Prostate gland (tissue), 2 donors: ENCODE measurements around the gene NAP1L1. TPM values are rescaled to one million over a fixed set of nuclear protein-coding genes. Genes with fewer than 3 reads are reported as not detected.

Source experiments
- DNase-seq: peaks from one replicate; pipeline ENCODE4 v3.0.0-alpha.2; 2019; ENCODE audit warnings: low spot score
- H3K27ac ChIP-seq, 2 donors: fragments of 200-600 bp; sonication (generic); 2 replicates each; pipeline ENCODE4 v1.5.1; 2017 to 2019
- H3K27me3 ChIP-seq: fragments of 200-600 bp; sonication (generic); replicated peaks from 2 replicates; pipeline ENCODE4 v1.5.1; 2019; ENCODE audit not compliant: insufficient read depth
- H3K36me3 ChIP-seq, 2 donors: fragments of 200-600 bp; sonication (generic); 1 replicate in 1 of 2; 2 replicates in 1 of 2; pipeline versions ENCODE4 v1.5.1 to v1.8.1; 2017 to 2019
- H3K4me1 ChIP-seq: fragments of 200-600 bp; sonication (generic); replicated peaks from 2 replicates; pipeline ENCODE4 v1.5.1; 2019
- H3K4me3 ChIP-seq, 2 donors: fragments of 200-600 bp; sonication (generic); 2 replicates each; pipeline ENCODE4 v1.5.1; 2017 to 2019
- H3K9me3 ChIP-seq: fragments of 200-600 bp; sonication (generic); 2 replicates; pipeline ENCODE4 v1.5.1; 2017
- POLR2A ChIP-seq: fragments of 450-650 bp; IDR thresholded peaks from one replicate; pipeline ENCODE4 v1.6.1; 2016; ENCODE audit warnings: antibody characterized with exemption, mild to moderate bottlenecking
- POLR2AphosphoS5 ChIP-seq: sonication (generic); formaldehyde crosslinking; IDR thresholded peaks from one replicate; pipeline ENCODE4 v1.6.1; 2017; ENCODE audit warnings: antibody characterized with exemption
- WGBS: methylation state at CpG from one replicate; pipeline ENCODE4 v1.1.5; 2018; 5-methylcytosine and 5-hydroxymethylcytosine counted together
- intact Hi-C: fragments of 100-400 bp; cut with DNase I; formaldehyde crosslinking; loops from one replicate; pipeline ENCODE4 v1.14.2; 2022
- total RNA-seq, 2 donors: library from RNA; depleted of rRNA; stranded (reverse); fragments of >200 nt; gene quantifications; one replicate each; pipeline ENCODE4 v1.1.0, GENCODE V29; 2016
- TF ChIP-seq, protein P1 (sequence below), 4 experiments: fragments of 200-600 bp in 2 of 4; fragments of 450-650 bp in 2 of 4; sonication (generic) in 2 of 4; IDR thresholded peaks; 1 replicate in 3 of 4; 2 replicates in 1 of 4; pipeline ENCODE4 v1.5.1; 2016 to 2019; ENCODE audit warnings: antibody characterized with exemption in 4 of 4, mild to moderate bottlenecking in 2 of 4, moderate library complexity in 2 of 4

Gene NAP1L1
- total RNA-seq, 2 donors from 2014 or later = 223 to 325 TPM

DNA sequence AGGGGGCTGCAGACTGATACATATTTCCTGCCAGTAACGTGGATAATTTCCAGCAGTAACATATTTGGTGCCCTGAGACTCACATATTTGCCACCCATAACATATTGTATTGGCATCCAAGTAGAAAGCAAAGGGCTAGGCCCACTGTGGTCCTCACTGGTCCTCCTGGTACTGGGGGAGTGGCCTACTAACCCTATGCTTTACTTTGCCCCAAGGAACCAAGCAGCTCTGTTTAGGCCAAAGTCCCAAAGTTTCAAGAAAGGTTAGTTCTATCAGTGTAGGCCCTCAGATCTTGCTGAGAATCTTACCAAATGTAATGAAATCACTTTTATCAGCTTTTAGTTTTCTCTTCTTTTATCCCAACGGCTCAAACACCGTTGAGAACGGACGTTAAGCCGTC lies 35.4 kb upstream of the NAP1L1 start:
- no peaks in the 10 kb centered on the region for H3K27me3 ChIP-seq
- no peak overlapping the region for H3K4me3 ChIP-seq
- intact Hi-C loops = no loop called here
- TF ChIP-seq POLR2AphosphoS5 = no peak
- TF ChIP-seq, protein P1, sequence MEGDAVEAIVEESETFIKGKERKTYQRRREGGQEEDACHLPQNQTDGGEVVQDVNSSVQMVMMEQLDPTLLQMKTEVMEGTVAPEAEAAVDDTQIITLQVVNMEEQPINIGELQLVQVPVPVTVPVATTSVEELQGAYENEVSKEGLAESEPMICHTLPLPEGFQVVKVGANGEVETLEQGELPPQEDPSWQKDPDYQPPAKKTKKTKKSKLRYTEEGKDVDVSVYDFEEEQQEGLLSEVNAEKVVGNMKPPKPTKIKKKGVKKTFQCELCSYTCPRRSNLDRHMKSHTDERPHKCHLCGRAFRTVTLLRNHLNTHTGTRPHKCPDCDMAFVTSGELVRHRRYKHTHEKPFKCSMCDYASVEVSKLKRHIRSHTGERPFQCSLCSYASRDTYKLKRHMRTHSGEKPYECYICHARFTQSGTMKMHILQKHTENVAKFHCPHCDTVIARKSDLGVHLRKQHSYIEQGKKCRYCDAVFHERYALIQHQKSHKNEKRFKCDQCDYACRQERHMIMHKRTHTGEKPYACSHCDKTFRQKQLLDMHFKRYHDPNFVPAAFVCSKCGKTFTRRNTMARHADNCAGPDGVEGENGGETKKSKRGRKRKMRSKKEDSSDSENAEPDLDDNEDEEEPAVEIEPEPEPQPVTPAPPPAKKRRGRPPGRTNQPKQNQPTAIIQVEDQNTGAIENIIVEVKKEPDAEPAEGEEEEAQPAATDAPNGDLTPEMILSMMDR (IDR thresholded peaks at IDR 0.05) = no peak
- no peak for TF ChIP-seq POLR2A
- H3K27ac ChIP-seq = no peak overlapping the region
- H3K36me3 ChIP-seq = no peaks in the 10 kb centered on the region
- no peaks in the 10 kb centered on the region for H3K9me3 ChIP-seq
- H3K4me1 ChIP-seq = no peaks in the 10 kb centered on the region
- WGBS = 94% methylated on average over 6 of the region's 6 CpGs
- DNase-seq = no peak

DNA sequence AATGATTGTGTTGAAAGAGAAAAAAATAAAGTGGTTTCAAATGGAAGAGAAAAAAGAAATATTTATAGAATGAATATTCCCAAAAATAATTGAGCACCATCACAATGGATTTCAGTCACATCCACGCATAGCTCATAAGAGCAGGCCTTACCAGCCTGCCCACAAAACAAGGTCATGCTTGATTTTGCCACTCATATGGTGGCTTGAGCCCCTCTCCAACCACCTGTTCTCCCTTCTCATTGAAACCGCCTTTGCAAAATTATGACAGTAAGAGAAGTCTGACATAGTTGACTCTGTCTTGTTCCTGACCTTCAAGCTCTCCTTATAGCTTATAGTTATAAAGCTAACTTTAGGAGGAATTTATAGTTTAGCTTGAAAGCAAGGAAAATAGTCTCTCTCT lies 33.3 kb upstream of the NAP1L1 start:
- no peaks in the 10 kb centered on the region for H3K36me3 ChIP-seq
- intact Hi-C loops = no loop called here
- H3K4me1 ChIP-seq = no peaks in the 10 kb centered on the region
- H3K9me3 ChIP-seq = no peaks in the 10 kb centered on the region
- H3K27me3 ChIP-seq = no peaks in the 10 kb centered on the region
- no peak overlapping the region for H3K4me3 ChIP-seq
- 90% methylated on average over 2 of the region's 2 CpGs for WGBS
- TF ChIP-seq, protein P1 (IDR thresholded peaks at IDR 0.05) = no peak
- no peak for TF ChIP-seq POLR2AphosphoS5
- TF ChIP-seq POLR2A = no peak
- no peak for DNase-seq
- no peak overlapping the region for H3K27ac ChIP-seq

DNA sequence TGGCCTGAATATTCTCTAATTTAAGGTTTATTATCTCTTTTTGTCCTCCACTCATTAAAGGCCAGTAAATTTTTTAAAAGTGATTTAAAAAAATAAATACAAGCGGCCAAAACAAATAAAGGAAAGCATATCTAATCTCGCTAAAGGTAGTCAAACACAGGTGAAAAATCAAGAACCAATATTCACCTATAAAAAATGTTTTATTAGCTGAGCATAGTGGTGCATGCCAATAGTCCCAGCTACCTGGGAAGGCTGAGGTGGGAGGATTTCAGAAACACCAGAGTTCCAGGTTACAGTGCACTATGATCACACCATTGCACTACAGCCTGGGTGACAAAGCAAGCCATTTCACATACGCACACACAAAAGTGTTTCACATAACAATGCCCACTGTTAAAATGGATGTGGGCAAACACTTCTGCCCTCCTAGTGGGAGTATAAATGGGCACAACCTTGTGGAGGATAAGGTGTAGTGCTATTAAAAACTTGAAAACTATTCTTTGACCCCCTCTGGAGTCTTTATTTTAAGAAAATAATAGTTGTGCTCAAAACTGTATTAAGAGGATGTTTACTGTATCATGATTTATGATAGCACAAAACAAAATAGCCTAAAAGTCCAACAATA lies 32.7 kb upstream of the NAP1L1 start:
- intact Hi-C loops = no loop called here
- Histone ChIP-seq H3K36me3 (no peaks in the 10 kb centered on the region), H3K27me3 (no peaks in the 10 kb centered on the region), H3K27ac (no peak overlapping the region), H3K4me3 (no peak overlapping the region), H3K4me1 (no peaks in the 10 kb centered on the region), H3K9me3 (no peaks in the 10 kb centered on the region)
- 54% methylated on average over 3 of the region's 3 CpGs for WGBS
- no peak for DNase-seq
- TF ChIP-seq, protein P1 (IDR thresholded peaks at IDR 0.05) = no peak
- peak; percentile 28 for TF ChIP-seq POLR2AphosphoS5

- TF ChIP-seq POLR2A = no peak
- TF ChIP-seq, protein P1 (IDR thresholded peaks at IDR 0.05) = no peak
- WGBS = 84% methylated on average over 7 of the region's 7 CpGs
- H3K27me3 ChIP-seq = no peaks in the 10 kb centered on the region
- no peaks in the 10 kb centered on the region for H3K36me3 ChIP-seq
- no peak for DNase-seq
- H3K4me3 ChIP-seq = no peak overlapping the region
- intact Hi-C loops = no loop called here
- H3K9me3 ChIP-seq = no peaks in the 10 kb centered on the region
- no peak overlapping the region for H3K27ac ChIP-seq
- no peaks in the 10 kb centered on the region for H3K4me1 ChIP-seq
Observed at GRCh38 chr12:76113800-76114757, 29.6 kb upstream of the NAP1L1 start.
